CD4-positive, alpha-beta T cell treated with Interleukin-6 for 4 hours (primary cell): ENCODE data around the gene ASAP2.

Experiments used
- DNase-seq: peaks from one replicate; pipeline ENCODE4 v3.0.0-alpha.2; 2020; ENCODE audit warnings: mixed read lengths

The ASAP2 gene

DNA sequence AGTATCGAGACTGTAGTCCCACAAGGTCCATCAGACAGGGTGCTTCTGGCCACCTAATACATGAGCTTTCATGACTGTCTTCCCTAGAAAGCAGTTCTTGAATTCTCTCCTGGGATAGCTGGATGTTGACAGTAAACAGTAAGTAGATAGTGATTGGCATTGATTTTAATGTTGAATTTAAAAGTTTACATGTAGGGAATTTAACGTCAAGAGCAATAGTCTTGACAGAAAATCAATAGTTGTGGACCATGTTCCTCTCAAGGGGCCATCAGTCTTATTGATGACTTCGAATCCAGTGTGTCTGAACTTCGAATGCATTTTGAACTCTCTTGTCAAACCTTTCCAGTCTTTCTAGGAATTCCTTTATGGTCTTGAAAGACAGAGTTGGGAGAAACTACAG is 152.9 kb downstream of the ASAP2 start:
- no peak for DNase-seq

DNA sequence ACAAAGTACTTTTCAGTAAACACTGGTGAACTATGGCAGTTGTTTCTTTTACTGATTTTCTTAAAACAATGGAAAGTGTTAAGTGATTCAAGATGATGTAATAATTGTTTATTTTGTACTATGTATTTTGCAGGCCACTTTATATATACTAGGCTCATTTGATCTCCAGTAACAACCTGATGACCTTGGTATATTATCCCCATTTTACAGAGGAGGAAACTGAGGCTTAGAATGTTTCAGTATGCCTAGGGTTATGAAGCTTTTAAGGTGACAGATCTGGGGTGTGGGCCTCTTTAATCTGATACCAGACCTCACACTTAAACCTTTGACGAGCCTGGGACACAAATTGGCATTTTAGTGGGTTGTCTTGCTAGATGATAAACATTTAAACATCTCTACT is 153.5 kb downstream of the ASAP2 start:
- DNase-seq = no peak

DNA sequence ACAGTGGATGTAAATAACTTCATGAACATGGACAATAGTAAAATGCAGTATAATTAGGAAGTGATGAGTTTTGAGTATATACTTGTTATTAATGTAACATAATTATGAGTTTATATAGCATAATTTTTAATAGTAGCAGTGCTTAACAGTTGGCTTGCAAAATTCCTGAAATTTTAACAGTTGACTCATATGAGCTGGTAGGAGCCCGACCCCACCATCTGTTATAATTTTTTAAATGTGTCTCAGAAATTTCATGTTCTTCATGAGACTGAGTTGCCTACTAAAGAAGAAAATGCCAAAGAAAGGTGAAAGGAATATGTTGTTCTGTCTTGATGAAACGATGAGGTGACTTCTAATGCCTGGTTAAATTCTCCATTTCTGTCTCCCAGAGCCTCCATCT is 154.1 kb downstream of the ASAP2 start:
- no peak for DNase-seq

DNA sequence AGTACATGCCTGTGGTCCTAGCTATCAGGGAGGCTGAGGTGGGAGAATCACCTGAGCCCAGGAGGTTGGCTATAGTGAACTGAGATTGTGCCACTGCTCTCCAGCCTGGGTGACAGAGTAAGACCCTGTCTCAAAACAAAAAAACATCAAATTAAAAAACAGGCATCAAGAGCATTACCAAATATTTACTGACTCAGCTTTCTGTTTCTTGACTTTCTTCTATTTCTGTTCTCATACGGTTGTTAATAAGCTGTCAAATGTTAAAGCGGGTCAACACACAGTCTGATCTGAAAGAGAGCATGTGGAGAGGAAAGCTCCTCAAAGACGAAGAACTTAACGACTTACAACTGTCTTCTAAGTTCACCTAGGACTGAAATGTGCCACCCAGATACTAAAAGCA is 157.8 kb downstream of the ASAP2 start:
- no peak for DNase-seq

DNA sequence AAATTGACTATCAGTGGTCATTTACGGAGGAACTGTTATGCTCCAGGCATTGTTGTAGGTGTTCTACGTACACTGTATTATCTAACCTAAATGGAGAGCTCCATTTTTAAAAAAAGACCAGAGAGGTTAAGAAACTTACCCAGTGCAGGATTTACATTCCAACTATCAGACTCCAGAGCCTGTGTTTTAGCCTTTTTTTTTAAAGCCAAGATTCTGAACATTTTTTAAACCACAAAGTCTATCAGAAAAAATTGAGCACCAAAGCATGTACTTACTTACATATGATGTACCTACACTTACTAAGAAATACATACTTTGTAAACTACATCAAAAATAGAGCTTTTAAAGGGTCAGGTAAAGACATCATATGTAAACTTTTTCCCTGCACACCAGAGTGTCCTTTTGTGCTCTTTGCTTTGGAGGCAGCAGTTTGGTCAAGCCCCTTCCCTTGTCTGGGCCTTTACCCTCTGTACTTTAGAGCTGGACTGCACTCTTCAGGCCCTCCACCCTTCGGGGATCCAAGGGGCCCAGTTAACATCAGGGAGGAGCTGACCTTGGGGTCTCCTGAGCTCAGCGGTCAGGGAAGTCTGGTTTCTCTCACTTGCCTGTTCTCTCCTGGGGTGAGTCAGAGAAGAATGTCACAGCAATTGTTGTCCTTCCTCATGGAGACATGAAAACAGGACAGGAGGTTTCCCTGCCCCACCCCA is 158.3 kb downstream of the ASAP2 start:
- no peak for DNase-seq

DNA sequence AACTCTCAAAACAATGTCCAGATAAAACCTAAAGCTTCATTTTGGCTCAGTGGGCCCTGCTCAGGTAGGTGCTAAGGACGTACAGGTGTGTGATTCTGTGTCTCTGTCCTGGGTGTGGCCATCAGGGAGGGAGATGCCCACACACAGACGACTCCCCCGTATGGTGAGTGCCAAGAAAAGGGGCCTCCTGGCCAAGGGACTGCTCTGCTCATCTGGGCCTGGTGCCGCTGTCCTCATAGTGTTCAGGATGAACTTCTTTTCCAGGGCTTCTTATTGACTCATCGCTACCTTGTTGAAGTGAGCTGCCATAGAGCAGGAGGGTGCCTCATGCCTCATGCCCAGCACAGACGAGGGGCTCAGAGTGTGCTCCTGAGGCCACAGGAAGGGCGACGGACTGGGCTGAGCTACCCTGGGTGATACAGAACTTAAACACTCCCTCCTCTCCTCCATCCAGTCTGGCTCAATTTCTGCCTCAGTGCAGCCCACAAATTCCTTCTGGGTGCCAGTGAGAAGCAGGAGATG is 158.9 kb downstream of the ASAP2 start:
- DNase-seq = no peak

DNA sequence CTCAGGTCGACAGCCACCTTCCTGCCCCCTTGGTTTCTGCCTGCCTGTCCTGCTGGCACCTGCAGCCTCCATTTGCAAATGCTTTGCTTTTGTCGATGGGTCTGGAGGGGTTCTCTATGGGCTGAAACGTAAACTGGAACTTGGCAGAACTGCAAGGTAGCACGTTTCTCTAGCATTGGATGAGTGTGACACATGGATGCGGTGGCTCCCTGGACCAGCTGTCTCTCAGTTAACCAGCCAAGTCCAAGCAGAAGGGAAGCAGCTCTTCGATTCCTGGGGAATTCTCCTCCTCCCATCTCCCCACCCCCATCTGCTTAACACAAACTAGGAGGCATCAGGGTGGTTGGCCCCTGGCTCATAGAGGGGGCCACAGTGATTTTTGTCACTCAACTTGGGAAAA is 159.4 kb downstream of the ASAP2 start:
- DNase-seq = no peak

DNA sequence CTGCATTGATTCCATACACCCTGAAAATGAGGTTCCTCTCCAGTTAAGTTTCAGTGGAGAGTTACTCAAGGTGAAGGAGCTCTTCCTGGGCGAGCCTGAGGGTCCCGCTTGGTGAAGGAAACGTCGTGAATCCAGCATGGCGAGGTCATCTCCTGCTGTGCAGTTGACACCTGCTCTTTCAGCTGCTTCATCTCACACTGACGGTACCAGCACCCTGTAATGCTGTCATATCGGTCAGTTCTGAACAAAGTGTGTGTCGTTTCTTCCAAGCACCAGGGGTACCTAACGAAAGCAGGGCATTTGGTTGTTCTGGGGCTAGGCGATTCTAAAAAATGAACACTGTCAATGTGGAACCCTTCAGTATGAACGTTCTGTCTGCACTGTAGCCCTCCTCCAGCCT is 164.1 kb downstream of the ASAP2 start:
- DNase-seq = no peak

DNA sequence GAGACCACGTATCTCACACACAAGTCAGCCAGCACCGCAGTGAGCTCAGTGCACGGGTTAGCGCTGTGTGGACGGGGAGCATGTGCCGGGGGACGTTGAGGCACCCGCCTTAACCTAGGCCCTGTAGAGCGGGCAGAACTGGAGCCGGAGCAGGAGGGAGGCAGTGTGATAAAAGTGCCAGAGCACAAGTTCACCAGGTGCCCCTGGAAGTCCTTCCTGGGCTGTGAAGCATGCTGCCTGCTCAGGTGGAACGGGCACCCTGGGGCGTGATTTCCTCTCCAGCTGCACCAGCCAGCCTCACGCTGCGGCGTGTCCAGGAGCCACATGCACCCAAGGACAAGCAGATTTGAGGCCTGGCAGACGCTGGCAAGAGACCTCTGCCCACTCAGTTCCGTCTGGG is 166.4 kb downstream of the ASAP2 start:
- no peak for DNase-seq

DNA sequence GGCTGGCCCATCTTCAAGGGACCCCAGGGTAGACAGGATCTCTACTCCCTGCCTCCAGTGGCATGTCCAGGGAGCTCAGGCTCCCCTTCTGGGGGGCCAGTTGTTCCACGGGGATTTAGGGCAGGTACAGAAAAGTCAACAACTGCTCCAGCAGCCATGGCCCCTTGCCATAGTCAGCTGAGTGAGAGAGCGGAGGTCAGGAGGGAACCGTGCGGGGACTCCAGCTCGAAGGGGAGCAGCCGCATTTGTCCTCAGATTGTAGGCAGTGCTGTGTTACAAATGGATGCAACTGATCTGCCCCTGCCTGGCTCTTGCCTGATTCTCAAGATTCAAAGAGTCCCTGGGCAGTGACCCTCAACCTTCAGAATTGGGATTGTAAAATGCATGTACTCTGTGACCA is 166.9 kb downstream of the ASAP2 start:
- no peak for DNase-seq

DNA sequence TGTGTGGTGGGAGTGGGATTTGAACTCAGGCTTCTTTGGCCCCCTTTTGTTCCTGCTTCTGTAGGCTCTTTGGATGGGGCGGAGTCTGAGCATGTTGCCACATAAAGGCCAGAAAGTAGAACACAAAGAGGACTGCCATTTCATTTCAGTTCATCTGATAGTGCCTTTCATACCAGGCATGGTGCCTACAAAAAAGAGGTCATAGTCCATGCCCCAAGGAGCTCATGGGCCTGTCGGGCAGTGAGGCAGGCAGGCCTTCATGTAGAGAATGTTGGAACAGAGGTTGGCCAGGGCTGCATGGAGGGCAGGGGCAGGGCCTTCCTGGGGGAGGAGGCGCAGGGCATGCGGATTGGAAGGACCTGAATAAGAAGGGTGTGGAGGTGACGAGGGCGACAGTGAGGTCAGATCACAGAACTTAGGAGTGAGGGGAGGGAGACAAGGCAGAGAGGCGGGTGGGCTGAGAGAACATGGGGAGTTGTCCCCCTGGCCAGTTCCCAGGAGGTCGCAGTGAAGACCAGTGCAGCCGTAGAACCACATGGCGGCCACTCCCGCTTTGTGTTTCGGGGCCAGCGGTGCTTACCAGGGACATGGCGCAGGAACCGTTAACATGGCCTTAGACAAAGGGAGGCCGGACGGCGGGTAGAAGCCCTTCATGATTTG is 167.6 kb downstream of the ASAP2 start:
- no peak for DNase-seq

DNA sequence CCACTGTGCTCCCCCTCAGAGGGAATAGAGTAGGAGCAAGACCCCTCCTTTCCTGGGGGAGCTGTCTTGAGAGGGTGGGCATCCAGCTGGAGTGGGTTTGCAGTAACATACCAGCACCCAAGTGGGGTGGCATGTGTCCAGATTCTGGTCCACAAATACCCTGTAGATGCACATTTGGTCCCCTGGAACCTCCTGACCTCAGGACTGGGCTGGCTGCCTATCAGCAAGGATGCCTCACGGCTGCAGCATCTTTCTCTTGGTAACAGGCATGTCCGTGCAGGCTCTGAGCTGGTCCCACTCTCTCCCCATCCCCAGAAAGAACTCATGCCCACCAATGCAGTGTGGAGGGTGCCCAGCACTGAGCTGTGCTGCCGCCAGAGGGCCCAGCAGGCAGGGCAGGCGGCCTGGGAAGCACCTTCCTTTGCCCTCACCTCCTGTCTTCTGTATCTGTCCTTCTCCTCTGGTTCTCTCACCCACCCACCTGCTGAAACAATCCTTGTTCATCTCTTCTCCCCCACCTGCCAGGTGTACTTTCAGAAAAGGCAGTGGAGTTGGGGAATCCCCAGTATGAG is 169.3 kb downstream of the ASAP2 start:
- DNase-seq = no peak

DNA sequence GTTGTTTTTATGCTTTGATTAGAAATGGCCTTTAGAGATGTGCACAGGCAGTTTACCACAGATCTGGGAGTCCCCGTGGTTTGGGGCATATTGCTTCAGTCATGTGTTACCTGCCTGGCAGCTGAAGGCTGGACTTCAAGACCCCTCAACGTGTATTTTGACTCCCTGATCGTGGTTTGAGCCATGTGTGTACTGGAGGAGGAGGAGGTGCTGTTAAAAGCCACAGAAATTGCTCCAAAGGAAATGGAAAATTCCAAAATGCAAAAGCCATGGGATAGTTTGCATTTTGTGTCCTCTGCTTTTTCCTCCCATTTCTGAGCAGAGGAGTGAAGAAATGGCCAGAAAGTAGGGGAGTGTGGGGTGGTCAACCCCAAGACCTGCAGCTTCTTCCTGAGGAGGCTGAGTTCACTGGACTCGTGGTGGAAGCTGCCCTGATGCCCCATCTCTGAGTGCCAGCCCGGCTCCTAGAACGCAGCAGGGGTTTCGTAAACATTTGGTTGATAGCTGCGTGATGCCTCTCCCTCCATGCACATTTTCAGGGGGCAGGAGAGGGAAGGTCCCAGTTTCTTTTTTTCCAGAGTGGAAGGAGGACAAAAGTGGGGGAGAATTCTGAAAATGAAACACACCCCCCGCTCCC is 171.0 kb downstream of the ASAP2 start:
- no peak for DNase-seq

DNA sequence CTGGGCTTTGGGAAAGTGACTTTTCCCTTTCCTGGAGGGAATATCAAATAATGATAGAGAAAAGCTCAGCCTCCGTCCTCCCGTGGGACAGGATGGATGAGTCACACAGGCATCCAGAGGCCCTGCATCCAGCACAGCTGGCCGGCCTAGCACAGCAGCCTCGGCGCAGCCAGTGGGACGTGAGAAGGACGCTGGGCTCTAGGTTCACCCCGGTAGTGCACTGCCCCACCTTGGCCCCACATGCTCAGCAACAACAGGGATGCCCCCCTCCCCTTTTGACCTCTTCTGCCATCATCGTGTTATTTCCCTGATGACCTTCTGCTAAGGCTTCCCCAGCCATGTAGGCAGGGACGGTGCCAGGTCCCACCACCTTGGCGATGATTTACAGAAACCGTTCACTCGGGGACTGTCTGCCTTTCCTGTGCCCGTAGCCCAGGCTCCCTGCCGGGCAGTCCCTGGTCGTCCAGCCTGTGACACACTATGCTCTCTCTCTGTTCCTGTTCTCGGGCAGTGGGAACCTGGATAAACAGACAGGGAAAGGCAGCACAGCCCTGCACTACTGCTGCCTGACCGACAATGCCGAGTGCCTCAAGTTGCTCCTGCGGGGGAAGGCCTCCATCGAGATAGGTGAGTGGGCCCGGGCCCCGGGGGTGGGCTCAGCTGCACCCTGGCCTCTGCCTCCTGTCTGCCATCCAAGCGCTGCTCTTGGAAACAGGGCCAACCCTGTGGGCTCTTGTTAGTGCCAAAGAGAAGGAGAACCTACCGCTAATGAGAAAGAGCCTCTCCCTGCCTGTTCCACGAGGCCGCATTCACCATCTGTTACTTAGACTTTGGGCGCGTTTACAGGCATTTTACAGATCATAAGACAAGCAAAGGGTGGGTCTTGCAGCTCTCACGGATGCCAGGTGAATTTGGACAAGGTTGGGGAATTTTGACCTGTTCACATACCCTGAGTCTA is 172.1 kb downstream of the ASAP2 start:
- DNase-seq = no peak

DNA sequence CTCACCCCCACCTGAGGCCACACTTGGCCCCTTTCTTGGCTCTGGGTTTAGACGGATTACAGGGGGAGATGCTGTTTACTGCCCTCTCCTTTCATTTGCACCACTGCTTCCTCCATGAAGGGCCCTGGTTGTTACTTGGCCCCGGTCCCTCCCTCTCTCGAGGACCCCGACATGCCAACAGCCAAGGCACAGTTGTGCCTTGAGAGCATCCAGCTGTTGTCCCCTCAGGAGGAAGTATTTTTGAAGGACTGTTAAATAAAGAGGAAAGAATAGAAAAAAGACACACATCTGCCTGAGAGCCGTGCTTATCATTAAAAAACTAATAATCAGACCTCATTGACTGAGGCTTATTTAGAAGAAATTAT is 172.8 kb downstream of the ASAP2 start:
- DNase-seq = no peak

DNA sequence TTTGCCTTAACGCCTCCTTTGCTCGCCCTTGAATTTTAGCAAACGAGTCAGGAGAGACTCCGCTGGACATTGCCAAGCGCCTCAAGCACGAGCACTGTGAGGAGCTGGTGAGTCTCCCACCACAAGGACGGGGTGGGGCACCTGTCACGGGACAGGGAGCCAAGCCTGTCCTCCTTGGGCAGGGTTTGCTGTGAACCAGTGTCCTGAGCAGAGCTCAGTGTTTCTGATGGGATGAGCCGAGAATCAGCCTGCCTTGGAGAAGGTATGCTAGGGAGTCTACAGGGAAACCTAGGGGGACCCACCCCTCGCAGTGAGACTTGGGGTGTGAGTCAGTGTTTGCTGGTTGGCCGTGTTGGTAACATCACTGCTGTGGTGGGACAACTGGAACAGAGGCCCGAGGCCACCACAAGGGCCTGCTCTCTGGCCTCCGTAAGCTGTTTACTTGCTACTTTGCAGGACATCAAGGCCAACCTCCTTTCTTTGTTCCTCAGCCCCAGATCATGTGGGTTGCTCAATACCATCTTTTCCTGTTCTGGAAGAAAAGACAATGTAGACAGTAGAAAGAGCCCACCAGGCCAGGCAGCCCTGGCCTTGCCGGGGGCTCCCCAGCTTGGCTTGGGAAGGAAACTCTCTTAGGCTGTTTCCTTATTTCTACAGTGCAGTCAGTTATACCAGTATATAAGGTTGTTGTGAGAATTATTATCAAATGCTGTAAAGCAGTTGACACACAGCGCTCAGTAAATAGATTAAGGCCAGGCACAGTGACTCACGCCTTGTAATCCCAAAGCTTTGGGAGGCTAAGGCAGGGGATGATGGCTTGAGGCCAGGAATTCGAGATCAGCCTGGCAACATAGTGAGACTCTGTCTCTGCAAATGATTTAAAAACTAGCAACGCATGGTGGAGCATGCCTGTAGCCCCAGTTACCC is 174.4 kb downstream of the ASAP2 start:
- no peak for DNase-seq

DNA sequence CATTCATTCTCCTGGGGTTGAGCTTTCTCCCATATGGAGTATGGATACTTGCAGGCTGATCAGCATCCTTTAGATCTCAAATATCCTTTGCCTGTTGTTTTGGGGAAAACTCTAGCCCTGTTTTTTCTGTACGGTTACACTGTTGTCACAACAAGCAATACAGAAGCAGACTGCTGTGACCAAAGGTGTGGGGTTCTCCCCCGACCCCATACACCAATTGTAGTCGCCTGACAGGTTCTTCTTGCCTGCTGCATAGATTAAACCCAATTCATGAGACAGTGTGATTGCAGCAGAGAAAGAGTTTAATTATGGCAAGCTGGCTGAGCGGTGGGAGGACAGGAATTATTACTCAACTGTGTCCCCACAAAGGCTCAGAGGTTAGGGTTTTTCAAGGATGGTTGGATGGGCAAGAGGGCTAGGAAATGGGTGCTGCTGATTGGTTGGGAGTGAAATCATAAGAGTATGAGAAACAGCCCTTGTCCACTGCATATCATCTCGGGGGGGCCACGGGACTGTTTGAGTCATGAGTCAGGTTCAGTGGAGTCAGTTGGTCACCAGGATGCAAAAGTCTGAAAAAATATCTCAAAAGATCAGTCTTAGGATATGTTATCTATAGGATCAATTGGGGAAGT is 176.1 kb downstream of the ASAP2 start:
- no peak for DNase-seq

DNA sequence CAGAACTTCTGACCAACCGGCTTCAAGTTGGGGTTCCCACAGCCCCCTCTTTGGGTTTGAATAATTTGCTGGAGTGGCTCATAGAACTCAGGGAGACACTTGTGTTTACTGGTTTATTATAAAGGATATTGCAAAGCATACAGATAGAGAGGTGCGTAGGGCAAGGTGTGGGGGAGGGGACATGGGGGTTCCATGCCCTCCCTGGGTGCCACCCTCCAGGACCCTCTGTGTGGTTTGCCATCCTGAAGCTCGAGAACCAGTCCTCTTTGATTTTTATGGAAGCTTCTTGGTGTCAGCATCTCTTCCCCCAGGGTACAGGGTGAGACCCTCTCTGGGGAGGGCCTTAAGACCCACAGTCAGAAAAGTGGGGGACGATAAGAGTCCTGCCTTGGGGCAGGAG is 177.9 kb downstream of the ASAP2 start:
- no peak for DNase-seq

DNA sequence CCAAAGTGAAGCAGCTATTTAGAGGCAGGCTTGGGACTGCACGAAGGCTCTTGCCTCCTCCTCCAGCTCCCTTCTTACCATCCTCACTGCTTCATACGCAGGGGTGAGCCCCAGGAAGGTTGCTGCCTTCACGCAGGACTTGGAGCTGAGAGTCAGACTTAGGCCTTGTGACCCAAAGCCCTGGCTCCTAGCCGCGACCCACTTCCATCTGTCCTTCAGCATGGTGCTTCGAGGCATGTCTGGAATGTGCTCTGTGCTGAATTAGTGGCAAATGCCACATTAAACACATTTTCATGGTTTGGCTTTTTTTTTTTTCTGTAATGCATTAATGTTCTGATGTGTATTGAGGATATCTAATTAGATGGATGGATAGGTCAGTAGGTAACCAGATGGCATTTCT is 179.2 kb downstream of the ASAP2 start:
- no peak for DNase-seq

DNA sequence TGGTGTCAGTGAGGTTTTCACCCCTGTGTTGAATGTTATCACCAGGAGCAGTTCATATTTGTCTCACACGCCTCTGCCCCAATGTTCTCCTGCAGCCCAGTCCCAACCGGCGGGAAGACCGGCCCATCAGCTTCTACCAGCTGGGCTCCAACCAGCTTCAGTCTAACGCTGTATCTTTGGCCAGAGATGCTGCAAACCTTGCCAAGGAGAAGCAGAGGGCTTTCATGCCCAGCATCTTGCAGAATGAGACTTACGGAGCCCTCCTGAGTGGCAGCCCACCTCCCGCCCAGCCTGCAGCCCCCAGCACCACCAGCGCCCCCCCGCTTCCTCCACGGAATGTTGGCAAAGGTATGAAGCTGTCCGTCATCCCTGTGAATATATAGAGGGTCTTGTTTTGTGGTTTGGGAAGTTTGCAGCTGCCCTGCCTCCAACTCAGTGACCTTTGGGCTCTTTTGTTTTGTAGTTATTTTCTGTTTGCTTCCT is 181.6 kb downstream of the ASAP2 start:
- DNase-seq = no peak
